Activated naive CD4-positive, alpha-beta T cell treated with anti-CD3 and anti-CD28 coated beads, Interleukin-2, amount 10 ng/mL, durations not matched to agents 7 days and 5 days (primary cell): ENCODE results near the gene FADD.
A peak's percentile ranks its signal among the peaks of the same experiment; 100 is the strongest.

Source experiments
- CTCF ChIA-PET: fragments of 350-600 bp; sonication (Branson Sonifier 250); formaldehyde crosslinking; loops from one replicate; lab custom pipeline; 2021; ENCODE audit warnings: antibody characterized with exemption; lab: Charles Lee
- DNase-seq: peaks from one replicate; pipeline ENCODE4 v3.0.0-alpha.2; 2020
- H3K27ac Mint-ChIP-seq: one replicate; pipeline ENCODE4 v1.8.0; 2021; ENCODE audit warnings: mild to moderate bottlenecking, moderate library complexity, mixed read lengths
- H3K27me3 Mint-ChIP-seq: one replicate; pipeline ENCODE4 v1.8.0; 2021; ENCODE audit warnings: mild to moderate bottlenecking, mixed read lengths
- H3K36me3 Mint-ChIP-seq: one replicate; pipeline ENCODE4 v1.8.0; 2021; ENCODE audit warnings: mixed read lengths
- H3K4me1 Mint-ChIP-seq: one replicate; pipeline ENCODE4 v1.8.0; 2021; ENCODE audit warnings: mixed read lengths
- H3K4me3 Mint-ChIP-seq: one replicate; pipeline ENCODE4 v1.8.0; 2021; ENCODE audit warnings: mild to moderate bottlenecking, moderate library complexity, mixed read lengths
- H3K9me3 Mint-ChIP-seq: one replicate; pipeline ENCODE4 v1.8.0; 2021; ENCODE audit warnings: mixed read lengths

FADD gene

GRCh38 chr11:70170596-70171210 is 32.4 kb upstream of the FADD start:
- H3K27me3 Mint-ChIP-seq = peaks cover 3% of the 10 kb centered on the region
- CTCF ChIA-PET = no interaction called here

GRCh38 chr11:70173018-70173417 is 30.1 kb upstream of the FADD start:
- Mint-ChIP-seq H3K4me1 (no peaks in the 10 kb centered on the region), H3K27ac (no peak overlapping the region), H3K27me3 (peaks cover 3% of the 10 kb centered on the region), H3K9me3 (no peaks in the 10 kb centered on the region), H3K4me3 (no peak overlapping the region), H3K36me3 (no peaks in the 10 kb centered on the region)
- CTCF ChIA-PET = no interaction called here
- no peak for DNase-seq

More at GRCh38 chr11:70170596-70171210, 32.4 kb upstream of the FADD start:
- Mint-ChIP-seq H3K4me3 (no peak overlapping the region), H3K4me1 (no peaks in the 10 kb centered on the region), H3K9me3 (no peaks in the 10 kb centered on the region), H3K36me3 (no peaks in the 10 kb centered on the region), H3K27ac (no peak overlapping the region)
- no peak for DNase-seq

GRCh38 chr11:70174547-70175235 is 28.4 kb upstream of the FADD start:
- Mint-ChIP-seq H3K4me1 (no peaks in the 10 kb centered on the region), H3K4me3 (no peak overlapping the region), H3K36me3 (no peaks in the 10 kb centered on the region), H3K9me3 (no peaks in the 10 kb centered on the region), H3K27me3 (no peaks in the 10 kb centered on the region), H3K27ac (no peak overlapping the region)
- CTCF ChIA-PET = interaction anchor here (1.1 kb wide), 1 partner anchor 30 kb away, joined by 3 read pairs; no protein-coding TSS in a partner anchor
- DNase-seq = no peak

- DNase-seq = no peak
- Mint-ChIP-seq H3K4me1 (no peaks in the 10 kb centered on the region), H3K27ac (no peak overlapping the region), H3K4me3 (no peak overlapping the region), H3K36me3 (no peaks in the 10 kb centered on the region), H3K9me3 (no peaks in the 10 kb centered on the region), H3K27me3 (no peaks in the 10 kb centered on the region)
- CTCF ChIA-PET = interaction anchor here (1.1 kb wide), 1 partner anchor 29 kb away, joined by 3 read pairs; no protein-coding TSS in a partner anchor
Measured at GRCh38 chr11:70175236-70175698, 27.8 kb upstream of the FADD start.

GRCh38 chr11:70176940-70177689 is 26.0 kb upstream of the FADD start:
- Mint-ChIP-seq H3K36me3 (no peaks in the 10 kb centered on the region), H3K9me3 (no peaks in the 10 kb centered on the region), H3K27me3 (no peaks in the 10 kb centered on the region), H3K4me1 (no peaks in the 10 kb centered on the region), H3K4me3 (no peak overlapping the region), H3K27ac (no peak overlapping the region)
- DNase-seq = peak; percentile 70
- CTCF ChIA-PET = interaction anchor here (1.9 kb wide), 1 partner anchor 19 kb away, joined by 7 read pairs; no protein-coding TSS in a partner anchor

- Mint-ChIP-seq H3K4me3 (no peak overlapping the region), H3K36me3 (no peaks in the 10 kb centered on the region), H3K4me1 (no peaks in the 10 kb centered on the region), H3K27ac (no peak overlapping the region), H3K9me3 (no peaks in the 10 kb centered on the region), H3K27me3 (peaks cover 5% of the 10 kb centered on the region)
- CTCF ChIA-PET = no interaction called here
- DNase-seq = no peak
Measured at GRCh38 chr11:70180906-70181305, 22.2 kb upstream of the FADD start.

GRCh38 chr11:70182266-70182665 is 20.8 kb upstream of the FADD start:
- Mint-ChIP-seq H3K27ac (no peak overlapping the region), H3K36me3 (no peaks in the 10 kb centered on the region), H3K27me3 (peaks cover 5% of the 10 kb centered on the region), H3K4me1 (no peaks in the 10 kb centered on the region), H3K4me3 (no peak overlapping the region), H3K9me3 (no peaks in the 10 kb centered on the region)
- CTCF ChIA-PET = no interaction called here
- DNase-seq = no peak

- H3K9me3 Mint-ChIP-seq = no peaks in the 10 kb centered on the region
- no peaks in the 10 kb centered on the region for H3K4me1 Mint-ChIP-seq
- H3K36me3 Mint-ChIP-seq = no peaks in the 10 kb centered on the region
- CTCF ChIA-PET = interaction anchor here (0.7 kb wide), 1 partner anchor 9 kb away, joined by 3 read pairs; no protein-coding TSS in a partner anchor
- DNase-seq = no peak
- H3K27me3 Mint-ChIP-seq = peaks cover 9% of the 10 kb centered on the region
- no peak overlapping the region for H3K4me3 Mint-ChIP-seq
- no peak overlapping the region for H3K27ac Mint-ChIP-seq
Measured at GRCh38 chr11:70183032-70183431, 20.1 kb upstream of the FADD start.

GRCh38 chr11:70183483-70184176 is 19.5 kb upstream of the FADD start:
- H3K4me3 Mint-ChIP-seq = no peak overlapping the region
- no peaks in the 10 kb centered on the region for H3K36me3 Mint-ChIP-seq
- CTCF ChIA-PET = no interaction called here

GRCh38 chr11:70184396-70184795 is 18.7 kb upstream of the FADD start:
- H3K27ac Mint-ChIP-seq = no peak overlapping the region
- no peaks in the 10 kb centered on the region for H3K9me3 Mint-ChIP-seq
- peaks cover 12% of the 10 kb centered on the region for H3K27me3 Mint-ChIP-seq
- H3K4me3 Mint-ChIP-seq = no peak overlapping the region
- DNase-seq = no peak
- no peaks in the 10 kb centered on the region for H3K4me1 Mint-ChIP-seq
- no peaks in the 10 kb centered on the region for H3K36me3 Mint-ChIP-seq
- CTCF ChIA-PET = no interaction called here

More at GRCh38 chr11:70183483-70184176, 19.5 kb upstream of the FADD start:
- Mint-ChIP-seq H3K27ac (no peak overlapping the region), H3K27me3 (peaks cover 12% of the 10 kb centered on the region), H3K4me1 (no peaks in the 10 kb centered on the region), H3K9me3 (no peaks in the 10 kb centered on the region)
- DNase-seq = no peak

- peaks cover 12% of the 10 kb centered on the region for H3K27me3 Mint-ChIP-seq
- H3K27ac Mint-ChIP-seq = no peak overlapping the region
- DNase-seq = no peak
- no peaks in the 10 kb centered on the region for H3K36me3 Mint-ChIP-seq
- no peak overlapping the region for H3K4me3 Mint-ChIP-seq
- CTCF ChIA-PET = no interaction called here
- H3K4me1 Mint-ChIP-seq = no peaks in the 10 kb centered on the region
- no peaks in the 10 kb centered on the region for H3K9me3 Mint-ChIP-seq
Measured at GRCh38 chr11:70185348-70186055, 17.6 kb upstream of the FADD start.

GRCh38 chr11:70186420-70186819 is 16.7 kb upstream of the FADD start:
- Mint-ChIP-seq H3K36me3 (no peaks in the 10 kb centered on the region), H3K4me3 (no peak overlapping the region)
- CTCF ChIA-PET = no interaction called here

GRCh38 chr11:70186936-70187335 is 16.2 kb upstream of the FADD start:
- DNase-seq = no peak
- no peaks in the 10 kb centered on the region for H3K9me3 Mint-ChIP-seq
- H3K27me3 Mint-ChIP-seq = peaks cover 12% of the 10 kb centered on the region
- CTCF ChIA-PET = no interaction called here
- H3K27ac Mint-ChIP-seq = no peak overlapping the region
- H3K36me3 Mint-ChIP-seq = no peaks in the 10 kb centered on the region
- H3K4me3 Mint-ChIP-seq = no peak overlapping the region
- no peaks in the 10 kb centered on the region for H3K4me1 Mint-ChIP-seq

More at GRCh38 chr11:70186420-70186819, 16.7 kb upstream of the FADD start:
- H3K4me1 Mint-ChIP-seq = no peaks in the 10 kb centered on the region
- no peak overlapping the region for H3K27ac Mint-ChIP-seq
- peaks cover 12% of the 10 kb centered on the region for H3K27me3 Mint-ChIP-seq
- no peak for DNase-seq
- H3K9me3 Mint-ChIP-seq = no peaks in the 10 kb centered on the region
